Activated CD8-positive, alpha-beta memory T cell treated with anti-CD3 and anti-CD28 coated beads for 48 hours (primary cell): Measurements from ENCODE around the gene RELL1.

Experiments
- DNase-seq, 3 experiments: peaks; one replicate each; pipeline ENCODE4 v3.0.0-alpha.2; 2020; ENCODE audit warnings: low read depth in 2 of 3, low spot score in 2 of 3

The RELL1 gene

GRCh38 chr4:37641886-37642849 lies 44.0 kb downstream of the RELL1 start:
- DNase-seq, result no peak

- no peak for DNase-seq
Measured at GRCh38 chr4:37641352-37641751, 44.8 kb downstream of the RELL1 start.

- DNase-seq, result no peak
Measured at GRCh38 chr4:37639551-37640285, 46.5 kb downstream of the RELL1 start.

GRCh38 chr4:37635155-37635554 lies 51.0 kb downstream of the RELL1 start:
- DNase-seq, result no peak

DNA sequence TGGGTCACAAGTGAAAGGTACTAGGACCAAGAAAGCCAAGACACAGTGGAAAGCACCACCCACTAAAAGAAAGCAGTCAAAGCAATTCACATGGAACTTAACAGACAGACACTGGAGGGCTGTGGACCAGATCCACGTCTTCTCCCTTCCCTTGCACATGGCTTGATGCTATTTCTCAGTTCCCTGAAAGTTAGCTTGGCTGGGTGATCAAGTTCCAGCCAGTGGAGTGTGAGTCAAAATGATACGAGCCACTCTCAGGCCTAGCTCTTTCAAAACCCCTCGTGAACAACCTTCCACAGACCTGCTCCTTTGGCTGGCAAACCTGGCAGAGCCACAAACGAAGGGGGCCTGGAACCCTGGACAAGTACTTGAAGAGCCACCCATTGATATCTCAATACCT lies 52.0 kb downstream of the RELL1 start:
- no peak for DNase-seq

DNA sequence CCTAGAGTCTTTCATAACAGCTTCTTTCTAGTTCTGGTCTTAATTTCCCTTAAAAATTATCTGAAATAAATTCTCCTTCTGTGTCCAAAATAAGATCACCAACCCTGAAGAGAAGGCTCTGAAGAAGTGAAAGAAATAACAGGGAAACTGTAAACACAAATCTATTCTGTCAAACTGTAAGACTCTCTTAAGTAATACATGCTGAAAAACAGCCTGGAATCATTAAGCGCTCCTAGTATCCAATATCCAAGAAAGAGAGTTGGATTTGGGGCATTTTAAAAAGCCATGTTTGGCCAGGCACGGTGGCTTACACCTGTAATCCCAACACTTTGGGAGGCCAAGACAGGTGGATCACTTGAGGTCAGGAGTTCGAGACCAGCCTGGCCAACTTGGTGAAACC lies 53.3 kb downstream of the RELL1 start:
- no peak for DNase-seq

DNA sequence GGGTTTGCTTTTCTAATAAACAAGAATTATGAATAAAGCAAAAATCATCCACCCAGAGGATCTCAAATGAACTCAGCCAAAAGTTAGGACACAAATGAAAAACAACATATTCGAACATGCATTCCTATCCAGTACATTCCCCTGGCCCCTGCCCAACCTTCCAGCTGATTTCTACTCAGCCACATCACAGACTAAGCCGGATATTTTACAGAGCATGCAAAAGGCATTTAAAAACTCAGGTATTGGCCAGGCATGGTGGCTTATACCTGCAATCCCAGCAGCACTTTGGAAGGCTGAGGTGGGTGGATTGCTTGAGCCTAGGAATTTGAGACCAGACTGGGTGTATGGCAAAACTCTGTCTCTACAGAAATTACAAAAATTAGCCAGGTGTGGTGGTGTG lies 54.6 kb downstream of the RELL1 start:
- no peak for DNase-seq

DNA sequence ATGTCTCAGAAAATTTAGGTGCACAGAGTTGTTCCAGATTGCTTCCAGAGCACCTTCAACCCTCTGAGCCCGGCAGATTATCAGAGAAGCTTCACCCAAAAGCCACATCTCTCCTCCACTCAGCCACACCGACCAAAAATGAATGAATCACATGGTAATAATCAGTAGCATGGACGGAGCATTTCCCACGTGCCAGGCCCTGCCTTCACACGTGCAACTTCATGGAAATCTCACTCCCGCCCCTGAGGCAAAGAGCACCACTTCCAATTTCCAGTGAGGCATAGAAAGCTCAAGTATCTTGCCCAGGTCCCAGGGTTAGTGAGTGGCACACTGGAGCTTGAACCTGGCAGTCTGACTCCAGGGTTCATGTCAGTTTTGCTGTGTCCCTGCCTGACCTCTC lies 56.5 kb downstream of the RELL1 start:
- DNase-seq, result no peak

DNA sequence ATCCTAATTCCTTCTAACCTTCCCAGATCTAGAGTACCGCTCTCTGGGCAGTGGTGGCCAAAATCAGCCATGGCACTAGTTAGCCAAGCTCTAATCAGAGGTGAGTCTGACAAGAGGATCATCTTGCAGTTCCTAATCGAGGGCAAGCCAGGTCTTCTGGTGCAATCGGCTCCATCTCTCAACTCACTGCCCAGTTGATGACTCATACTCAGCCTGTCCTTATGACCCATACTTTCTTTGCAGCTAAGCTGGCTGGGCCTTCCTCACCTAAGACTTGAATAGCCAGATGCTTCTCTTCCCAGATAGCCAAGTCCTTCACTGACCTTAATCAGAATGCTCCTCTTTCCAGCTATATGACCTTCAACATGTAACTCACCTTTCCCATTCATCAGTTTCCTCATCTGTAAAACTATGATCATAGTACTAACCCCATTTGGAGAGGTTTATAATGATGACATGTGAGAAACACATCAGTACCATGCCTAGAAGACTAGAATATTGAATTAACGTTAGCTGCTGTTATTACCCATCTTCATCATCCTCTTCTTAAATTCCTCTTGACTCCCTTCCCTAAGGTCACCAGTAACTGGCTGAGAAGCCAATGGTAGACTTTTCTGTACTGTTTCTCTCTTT lies 57.1 kb downstream of the RELL1 start:
- no peak for DNase-seq

GRCh38 chr4:37627263-37627662 lies 58.9 kb downstream of the RELL1 start:
- DNase-seq, result no peak

- DNase-seq, result no peak
Measured at GRCh38 chr4:37625499-37625898, 60.7 kb downstream of the RELL1 start.

DNA sequence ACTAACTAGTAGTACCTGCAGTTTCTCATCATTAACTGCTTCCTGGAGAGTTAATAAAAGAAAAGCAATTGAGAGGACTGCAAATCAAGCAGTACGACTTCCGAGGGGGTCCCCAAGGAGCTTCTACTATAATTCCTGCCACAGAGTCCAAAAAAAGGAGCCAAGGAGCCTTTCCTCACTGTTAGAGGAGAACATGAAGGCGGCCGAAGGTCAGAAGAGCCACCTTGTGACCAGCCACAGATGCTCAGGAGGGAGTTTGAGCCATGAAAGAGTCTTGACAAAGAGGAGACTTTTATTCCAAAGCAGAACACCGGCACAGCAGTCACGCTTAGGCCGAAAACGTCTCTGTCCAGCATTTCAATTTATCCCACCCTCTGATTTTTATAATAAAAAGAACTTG lies 62.2 kb downstream of the RELL1 start:
- no peak for DNase-seq

GRCh38 chr4:37623125-37623524 lies 63.1 kb downstream of the RELL1 start:
- DNase-seq, result no peak

- DNase-seq, result no peak
Measured at GRCh38 chr4:37620176-37620575, 66.0 kb downstream of the RELL1 start.

DNA sequence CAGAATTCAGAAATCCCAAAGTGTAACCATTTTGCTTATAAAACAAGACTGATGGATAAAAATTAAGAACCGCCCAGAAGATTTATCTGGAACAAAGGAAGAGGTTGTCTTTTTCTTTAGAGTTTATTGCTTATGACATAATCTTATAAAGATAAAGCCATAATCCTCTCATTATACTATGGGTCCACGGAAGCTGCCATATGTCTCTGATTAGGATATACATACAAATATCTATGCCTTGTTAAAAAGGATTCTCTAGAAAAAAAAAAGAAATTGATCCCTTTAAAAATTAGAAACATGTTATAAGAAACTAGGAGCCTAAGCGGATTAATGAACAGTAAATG lies 70.5 kb downstream of the RELL1 start:
- no peak for DNase-seq

DNA sequence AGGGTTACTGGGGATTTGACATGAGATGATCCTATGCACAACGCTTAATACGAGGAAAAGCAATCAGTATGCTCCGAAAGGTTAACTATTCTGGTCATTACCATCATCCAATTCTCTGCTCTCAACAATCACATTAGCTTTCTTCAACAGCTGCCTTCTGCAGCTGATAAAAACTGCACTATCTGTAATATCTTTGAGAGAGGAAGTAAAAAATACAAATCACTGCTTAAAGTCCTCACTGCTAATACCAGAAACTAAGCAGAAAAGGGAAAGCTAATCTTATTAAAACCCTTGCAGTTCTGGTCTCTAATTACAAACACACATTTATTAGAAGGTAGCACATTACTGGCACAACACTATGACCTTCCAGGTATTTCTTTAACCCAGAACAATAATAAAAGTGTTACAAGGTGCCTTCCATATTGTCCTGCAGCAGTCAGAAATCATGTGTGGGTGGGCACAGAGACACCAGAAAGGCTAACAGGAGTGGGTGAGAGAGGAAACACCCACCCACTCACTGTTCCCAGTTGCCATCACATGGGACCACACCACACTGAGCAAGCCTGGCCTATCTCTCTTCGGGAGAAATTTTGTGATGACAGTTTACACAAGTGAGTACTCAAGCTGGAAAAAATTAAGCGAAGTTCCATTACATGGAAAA lies 71.0 kb downstream of the RELL1 start:
- no peak for DNase-seq

- no peak for DNase-seq
Measured at GRCh38 chr4:37612811-37613210, 73.4 kb downstream of the RELL1 start.

GRCh38 chr4:37609626-37610025 lies 76.5 kb downstream of the RELL1 start:
- DNase-seq, result no peak

GRCh38 chr4:37607018-37607417 lies 79.2 kb downstream of the RELL1 start:
- no peak for DNase-seq

- no peak for DNase-seq
Measured at GRCh38 chr4:37605843-37606565, 80.2 kb downstream of the RELL1 start.

- DNase-seq, result no peak
Measured at GRCh38 chr4:37604461-37604860, 81.7 kb downstream of the RELL1 start.
